Spinal cord (tissue), 10 donors: ENCODE results near the gene HOXD12. TPM values are rescaled to one million over a fixed set of nuclear protein-coding genes. Genes with fewer than 3 reads are reported as not detected.

Experiments used
- DNase-seq, 6 donors: peaks; one replicate each; pipeline versions ENCODE4 v3.0.0 to v3.0.0-alpha.2; 2013 to 2015; ENCODE audit warnings: low spot score in 6 of 6, low read depth in 4 of 6
- H3K27ac ChIP-seq: one replicate; pipeline ENCODE4 v1.5.1; 2013; ENCODE audit warnings: low read depth, low read length, control low read depth
- H3K27me3 ChIP-seq: one replicate; pipeline ENCODE4 v1.6.1; 2013; ENCODE audit warnings: low read length; ENCODE audit not compliant: control insufficient read depth, insufficient read depth
- H3K36me3 ChIP-seq: one replicate; pipeline ENCODE4 v1.6.1; 2013; ENCODE audit warnings: low read length; ENCODE audit not compliant: control insufficient read depth, insufficient read depth
- H3K4me1 ChIP-seq: one replicate; pipeline ENCODE4 v1.6.1; 2013; ENCODE audit warnings: low read length; ENCODE audit not compliant: control insufficient read depth, insufficient read depth
- H3K4me3 ChIP-seq: one replicate; pipeline ENCODE4 v1.5.1; 2013; ENCODE audit warnings: low read depth, low read length, control low read depth
- H3K9me3 ChIP-seq: one replicate; pipeline ENCODE4 v1.6.1; 2013; ENCODE audit warnings: low read length; ENCODE audit not compliant: control insufficient read depth, insufficient read depth
- WGBS: methylation state at CpG from one replicate; pipeline ENCODE4 v1.1.5; 2013; ENCODE audit warnings: missing lambda C conversion rate; ENCODE audit not compliant: insufficient coverage; 5-methylcytosine and 5-hydroxymethylcytosine counted together
- polyA plus RNA-seq, 2 donors: library from polyadenylated mRNA; unstranded; fragments of 120-200 nt; gene quantifications; one replicate each; pipeline ENCODE4 v1.2.1, GENCODE V29; 2013; ENCODE audit not compliant: insufficient read length in 2 of 2
- total RNA-seq, 2 donors: library from RNA; depleted of rRNA in 1 of 2; stranded (reverse); fragments of 120-200 nt in 1 of 2; fragments of >200 nt in 1 of 2; gene quantifications; one replicate each; pipeline versions ENCODE4 v1.2.3 to v1.2.4, GENCODE V29; 2013 to 2014
- donor health status: healthy.

Gene HOXD12
- total and polyA plus RNA-seq, 4 donors: not detected

- Histone ChIP-seq H3K27ac (no peak overlapping the region), H3K36me3 (no peaks in the 10 kb centered on the region), H3K9me3 (no peaks in the 10 kb centered on the region), H3K4me3 (no peak overlapping the region), H3K27me3 (peaks cover 100% of the 10 kb centered on the region), H3K4me1 (peaks cover 47% of the 10 kb centered on the region)
- WGBS: under 1% methylated on average over 34 of the region's 46 CpGs
- peak in 2 of 6 donors; percentile 86 to 92 for DNase-seq
Measured at GRCh38 chr2:176085861-176086771, 13.5 kb upstream of the HOXD12 start.

GRCh38 chr2:176087330-176088047 is 12.1 kb upstream of the HOXD12 start:
- Histone ChIP-seq H3K4me3 (peak overlapping the region; percentile 31), H3K27ac (no peak overlapping the region), H3K9me3 (no peaks in the 10 kb centered on the region), H3K27me3 (peaks cover 99% of the 10 kb centered on the region), H3K36me3 (no peaks in the 10 kb centered on the region), H3K4me1 (peaks cover 39% of the 10 kb centered on the region)
- no peak for DNase-seq
- 17% methylated on average over 24 of the region's 29 CpGs for WGBS

GRCh38 chr2:176088048-176088936 is 11.3 kb upstream of the HOXD12 start:
- H3K27me3 ChIP-seq: peaks cover 97% of the 10 kb centered on the region
- peak overlapping the region; percentile 31 for H3K4me3 ChIP-seq
- 2% methylated on average over 42 of the region's 49 CpGs for WGBS
- H3K9me3 ChIP-seq: no peaks in the 10 kb centered on the region
- no peaks in the 10 kb centered on the region for H3K36me3 ChIP-seq
- DNase-seq: peak in 2 of 6 donors; percentile 88 to 91
- H3K27ac ChIP-seq: no peak overlapping the region
- H3K4me1 ChIP-seq: peaks cover 35% of the 10 kb centered on the region

- H3K4me1 ChIP-seq: peaks cover 35% of the 10 kb centered on the region
- 5% methylated on average over 6 of the region's 6 CpGs for WGBS
Measured at GRCh38 chr2:176088937-176089842, 10.4 kb upstream of the HOXD12 start.

GRCh38 chr2:176089843-176090395 is 9.7 kb upstream of the HOXD12 start:
- peaks cover 30% of the 10 kb centered on the region for H3K4me1 ChIP-seq
- DNase-seq: no peak
- no peaks in the 10 kb centered on the region for H3K9me3 ChIP-seq
- peaks cover 97% of the 10 kb centered on the region for H3K27me3 ChIP-seq
- no peaks in the 10 kb centered on the region for H3K36me3 ChIP-seq
- no peak overlapping the region for H3K4me3 ChIP-seq
- no peak overlapping the region for H3K27ac ChIP-seq

More at GRCh38 chr2:176088937-176089842, 10.4 kb upstream of the HOXD12 start:
- H3K36me3 ChIP-seq: no peaks in the 10 kb centered on the region
- no peak overlapping the region for H3K4me3 ChIP-seq
- DNase-seq: no peak
- H3K9me3 ChIP-seq: no peaks in the 10 kb centered on the region
- H3K27ac ChIP-seq: no peak overlapping the region
- peaks cover 97% of the 10 kb centered on the region for H3K27me3 ChIP-seq

GRCh38 chr2:176090862-176091261 is 8.7 kb upstream of the HOXD12 start:
- no peaks in the 10 kb centered on the region for H3K36me3 ChIP-seq
- no peaks in the 10 kb centered on the region for H3K9me3 ChIP-seq
- peaks cover 97% of the 10 kb centered on the region for H3K27me3 ChIP-seq
- no peak overlapping the region for H3K27ac ChIP-seq
- WGBS: 27% methylated on average over 3 of the region's 5 CpGs
- no peak overlapping the region for H3K4me3 ChIP-seq
- DNase-seq: no peak
- H3K4me1 ChIP-seq: peaks cover 21% of the 10 kb centered on the region

GRCh38 chr2:176091329-176092258 is 8.0 kb upstream of the HOXD12 start:
- DNase-seq: no peak
- 5% methylated on average over 29 of the region's 31 CpGs for WGBS

More at GRCh38 chr2:176091329-176092258, 8.0 kb upstream of the HOXD12 start:
- Histone ChIP-seq H3K9me3 (no peaks in the 10 kb centered on the region), H3K36me3 (no peaks in the 10 kb centered on the region), H3K27ac (no peak overlapping the region), H3K4me3 (no peak overlapping the region), H3K4me1 (peaks cover 14% of the 10 kb centered on the region), H3K27me3 (peaks cover 97% of the 10 kb centered on the region)
